GM12801 (cell line): ENCODE results near the gene ANKMY1.

Source experiments
- CTCF ChIP-seq: IDR thresholded peaks from one replicate; pipeline ENCODE4 v1.5.1; 2011; ENCODE audit warnings: control low read depth; ENCODE audit not compliant: insufficient read length; ENCODE audit errors: extremely low read depth

The ANKMY1 gene

GRCh38 chr2:240576436-240577205 lies 18.8 kb upstream of the ANKMY1 start:
- TF ChIP-seq CTCF: no peak

- no peak for TF ChIP-seq CTCF
Measured at GRCh38 chr2:240576036-240576435, 18.2 kb upstream of the ANKMY1 start.

GRCh38 chr2:240575101-240575965 lies 17.5 kb upstream of the ANKMY1 start:
- TF ChIP-seq CTCF: no peak

GRCh38 chr2:240574386-240575100 lies 16.8 kb upstream of the ANKMY1 start:
- TF ChIP-seq CTCF: no peak

GRCh38 chr2:240573516-240574385 lies 16.0 kb upstream of the ANKMY1 start:
- TF ChIP-seq CTCF: no peak

- TF ChIP-seq CTCF: no peak
Measured at GRCh38 chr2:240573071-240573515, 15.3 kb upstream of the ANKMY1 start.
